Measurements from ENCODE around the gene SYT7. TPM values are rescaled to one million over a fixed set of nuclear protein-coding genes. Genes with fewer than 3 reads are reported as not detected.

Gene SYT7
- total RNA-seq, 4 donors from 2014 or later, result 1.3 to 4.2 (median 1.8) TPM

DNA sequence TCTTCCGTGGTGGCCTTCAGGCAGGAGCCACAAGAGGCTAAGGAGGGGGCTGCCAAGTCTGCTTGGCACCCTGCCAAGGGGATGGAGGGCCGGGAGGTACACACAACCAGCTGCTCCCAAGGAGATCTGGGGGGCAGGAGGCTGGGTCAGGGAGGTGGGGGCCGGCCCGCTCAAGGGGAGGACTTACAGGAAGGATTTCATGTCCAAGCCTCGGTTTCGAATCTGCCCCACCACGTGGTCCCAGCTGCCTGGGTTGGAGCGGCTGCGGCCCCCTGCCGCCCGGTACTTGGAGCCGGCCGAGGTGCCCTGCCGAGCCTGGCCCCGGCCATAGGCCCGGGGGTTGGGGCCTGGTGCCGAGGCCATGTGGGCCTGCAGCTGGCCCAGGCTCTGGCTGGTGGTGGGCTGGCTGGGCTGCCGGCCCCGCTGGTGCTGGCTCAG is 38.8 kb downstream of the SYT7 start:
- H3K9me3 ChIP-seq, result no peaks in the 10 kb centered on the region
- 53% methylated on average over 15 of the region's 19 CpGs for WGBS
- intact Hi-C loops (cut with DNase I), result loop anchor here (10.0 kb wide), 1 partner anchor 83 kb away; no protein-coding TSS in a partner anchor

DNA sequence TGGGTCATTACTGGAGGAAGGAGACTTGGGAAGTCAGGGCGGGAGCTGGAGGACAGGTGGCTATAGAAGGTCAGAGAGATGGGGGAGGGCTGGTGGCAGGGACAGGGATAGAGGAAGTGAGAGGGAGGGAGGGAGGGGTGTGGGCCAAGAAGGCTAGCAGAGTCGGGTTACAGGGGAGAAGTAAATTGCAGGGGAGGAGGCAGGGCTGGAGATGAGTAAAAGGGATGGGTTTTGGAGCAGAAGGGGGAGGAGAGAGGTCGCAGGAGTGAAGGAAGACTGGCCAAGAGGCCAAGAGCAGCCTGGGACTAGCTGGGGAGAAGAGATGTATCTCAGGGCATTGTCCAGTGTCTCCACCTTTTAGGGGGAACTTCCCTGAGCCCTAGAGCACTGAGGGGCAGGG is 39.3 kb downstream of the SYT7 start:
- no peak for DNase-seq (ENCODE audit: extremely low spot score)
- 36% methylated on average over 3 of the region's 3 CpGs for WGBS
- H3K9me3 ChIP-seq, result no peaks in the 10 kb centered on the region
- H3K27me3 ChIP-seq, result peaks cover 0 to 48% (median 10%) of the 10 kb centered on the region in 4 donors
- intact Hi-C loops (cut with DNase I), result loop anchor here (10.0 kb wide), 1 partner anchor 83 kb away; no protein-coding TSS in a partner anchor
- peaks cover 5 to 19% (median 9%) of the 10 kb centered on the region in 4 donors for H3K4me1 ChIP-seq
- TF ChIP-seq, protein P1, sequence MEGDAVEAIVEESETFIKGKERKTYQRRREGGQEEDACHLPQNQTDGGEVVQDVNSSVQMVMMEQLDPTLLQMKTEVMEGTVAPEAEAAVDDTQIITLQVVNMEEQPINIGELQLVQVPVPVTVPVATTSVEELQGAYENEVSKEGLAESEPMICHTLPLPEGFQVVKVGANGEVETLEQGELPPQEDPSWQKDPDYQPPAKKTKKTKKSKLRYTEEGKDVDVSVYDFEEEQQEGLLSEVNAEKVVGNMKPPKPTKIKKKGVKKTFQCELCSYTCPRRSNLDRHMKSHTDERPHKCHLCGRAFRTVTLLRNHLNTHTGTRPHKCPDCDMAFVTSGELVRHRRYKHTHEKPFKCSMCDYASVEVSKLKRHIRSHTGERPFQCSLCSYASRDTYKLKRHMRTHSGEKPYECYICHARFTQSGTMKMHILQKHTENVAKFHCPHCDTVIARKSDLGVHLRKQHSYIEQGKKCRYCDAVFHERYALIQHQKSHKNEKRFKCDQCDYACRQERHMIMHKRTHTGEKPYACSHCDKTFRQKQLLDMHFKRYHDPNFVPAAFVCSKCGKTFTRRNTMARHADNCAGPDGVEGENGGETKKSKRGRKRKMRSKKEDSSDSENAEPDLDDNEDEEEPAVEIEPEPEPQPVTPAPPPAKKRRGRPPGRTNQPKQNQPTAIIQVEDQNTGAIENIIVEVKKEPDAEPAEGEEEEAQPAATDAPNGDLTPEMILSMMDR (IDR thresholded peaks at IDR 0.05), result no peak
- no peak for TF ChIP-seq POLR2AphosphoS5 (IDR thresholded peaks at IDR 0.05)
- H3K36me3 ChIP-seq, result no peaks in the 10 kb centered on the region
- H3K4me3 ChIP-seq, result no peak overlapping the region
- H3K27ac ChIP-seq (replicated peaks in 1 of 4), result no peak overlapping the region

More for the DNA sequence above, 38.8 kb downstream of the SYT7 start:
- TF ChIP-seq POLR2A (IDR thresholded peaks at IDR 0.05; ENCODE audit: low read depth) (no peak), POLR2AphosphoS5 (IDR thresholded peaks at IDR 0.05) (no peak), EP300 (IDR thresholded peaks at IDR 0.05) (no peak)
- TF ChIP-seq, protein P1 (IDR thresholded peaks at IDR 0.05), result no peak
- H3K27ac ChIP-seq (replicated peaks in 1 of 4), result no peak overlapping the region
- DNase-seq (ENCODE audit: extremely low spot score), result no peak
- H3K4me1 ChIP-seq, result peaks cover 5 to 16% (median 9%) of the 10 kb centered on the region in 4 donors
- no peak overlapping the region for H3K4me3 ChIP-seq
- peaks cover 0 to 48% (median 12%) of the 10 kb centered on the region in 4 donors for H3K27me3 ChIP-seq
- H3K36me3 ChIP-seq, result no peaks in the 10 kb centered on the region

DNA sequence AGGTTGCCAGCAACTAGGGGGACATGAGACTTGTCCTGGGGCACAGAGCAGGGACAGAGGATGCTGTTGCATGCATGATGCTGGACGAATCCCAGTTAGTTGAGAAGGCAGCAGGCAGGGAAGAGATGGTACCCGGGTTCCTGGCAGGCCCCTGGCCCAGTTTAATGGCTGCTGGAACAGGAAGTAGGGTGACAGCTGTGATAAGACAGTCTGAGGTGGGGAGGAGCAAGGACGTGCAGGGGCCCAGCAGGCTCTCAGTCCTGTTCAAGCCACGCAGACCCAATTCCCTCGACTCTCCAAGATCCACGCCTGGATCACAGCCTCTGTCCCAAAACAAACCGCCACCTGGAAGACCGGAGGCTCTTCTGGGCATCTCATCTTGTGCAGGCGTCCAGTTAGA is 40.3 kb downstream of the SYT7 start:
- DNase-seq (ENCODE audit: extremely low spot score), result no peak
- no peaks in the 10 kb centered on the region for H3K36me3 ChIP-seq
- no peak overlapping the region for H3K27ac ChIP-seq (replicated peaks in 1 of 4)
- no peaks in the 10 kb centered on the region for H3K9me3 ChIP-seq
- peaks cover 5 to 22% (median 8%) of the 10 kb centered on the region in 4 donors for H3K4me1 ChIP-seq
- H3K27me3 ChIP-seq, result peaks cover 0 to 48% (median 0%) of the 10 kb centered on the region in 4 donors
- no peak overlapping the region for H3K4me3 ChIP-seq
- TF ChIP-seq POLR2A (IDR thresholded peaks at IDR 0.05; ENCODE audit: low read depth), result no peak
- TF ChIP-seq EP300 (IDR thresholded peaks at IDR 0.05), result no peak
- no peak for TF ChIP-seq POLR2AphosphoS5 (IDR thresholded peaks at IDR 0.05)
- TF ChIP-seq, protein P1 (IDR thresholded peaks at IDR 0.05), result no peak
- intact Hi-C loops (cut with DNase I), result loop anchor here (10.0 kb wide), 1 partner anchor 84 kb away; no protein-coding TSS in a partner anchor
- 54% methylated on average over 8 of the region's 9 CpGs for whole genome bisulfite sequencing

DNA sequence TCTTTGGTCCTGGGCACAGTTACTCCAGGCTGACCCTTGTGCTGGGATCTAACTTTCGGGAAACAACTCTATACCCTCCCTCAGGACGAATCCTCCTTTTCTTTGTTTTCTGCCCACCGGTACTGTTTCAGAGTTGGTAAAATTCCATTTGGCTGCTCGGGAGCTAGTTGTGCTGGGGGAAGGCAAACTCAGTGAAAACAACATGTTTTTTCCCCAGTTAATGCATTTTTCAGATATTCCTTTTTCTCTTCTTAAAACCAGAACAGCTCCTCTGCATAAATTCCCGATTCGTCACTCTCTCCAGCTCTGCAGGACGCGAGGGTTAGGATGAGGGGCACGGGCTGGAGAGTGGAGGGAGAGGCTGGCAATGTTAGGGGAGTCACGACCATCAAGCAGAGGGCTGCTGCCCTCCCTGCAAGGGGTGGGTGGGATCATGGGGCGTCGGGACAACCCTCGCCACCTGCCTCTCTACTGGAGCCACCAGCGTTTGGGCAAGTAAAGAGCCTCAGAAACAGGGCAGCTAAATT is 41.0 kb downstream of the SYT7 start:
- intact Hi-C loops (cut with DNase I), result loop anchor here (10.0 kb wide), 1 partner anchor 85 kb away; no protein-coding TSS in a partner anchor
- Histone ChIP-seq H3K9me3 (no peaks in the 10 kb centered on the region), H3K4me1 (peaks cover 5 to 26% (median 8%) of the 10 kb centered on the region in 4 donors), H3K4me3 (no peak overlapping the region), H3K27me3 (peaks cover 0 to 48% (median 0%) of the 10 kb centered on the region in 4 donors), H3K27ac (replicated peaks in 1 of 4) (no peak overlapping the region), H3K36me3 (no peaks in the 10 kb centered on the region)
- DNase-seq (ENCODE audit: extremely low spot score), result no peak
- no peak for TF ChIP-seq EP300 (IDR thresholded peaks at IDR 0.05)
- TF ChIP-seq POLR2A (IDR thresholded peaks at IDR 0.05; ENCODE audit: low read depth), result no peak
- WGBS, result 68% methylated on average over 14 of the region's 14 CpGs

DNA sequence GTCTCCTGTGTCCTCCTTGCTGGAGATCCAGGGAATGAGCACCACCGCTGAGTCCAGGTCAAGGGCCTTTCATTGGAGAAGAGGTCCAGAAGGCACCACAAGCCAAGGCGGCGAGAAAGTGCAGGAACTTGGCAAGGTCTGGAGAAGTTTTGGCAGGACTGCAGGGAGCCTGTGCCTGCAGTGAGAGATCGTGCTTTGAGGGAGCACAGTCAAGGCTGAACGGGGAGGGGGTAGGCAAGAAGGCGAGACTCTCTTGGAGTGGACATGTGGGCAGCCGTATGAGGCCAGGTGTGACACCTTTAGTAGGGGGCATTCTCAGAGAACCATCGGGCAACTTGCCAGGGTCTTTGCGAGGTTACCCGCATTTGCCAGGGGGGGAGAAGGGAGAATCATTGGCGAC is 41.9 kb downstream of the SYT7 start:
- 76% methylated on average over 11 of the region's 11 CpGs for WGBS
- H3K4me1 ChIP-seq, result peaks cover 5 to 29% (median 8%) of the 10 kb centered on the region in 4 donors
- TF ChIP-seq, protein P1 (IDR thresholded peaks at IDR 0.05), result no peak
- TF ChIP-seq POLR2A (IDR thresholded peaks at IDR 0.05; ENCODE audit: low read depth), result no peak
- no peak for TF ChIP-seq EP300 (IDR thresholded peaks at IDR 0.05)
- no peak for TF ChIP-seq POLR2AphosphoS5 (IDR thresholded peaks at IDR 0.05)
- H3K27me3 ChIP-seq, result peaks cover 0 to 49% (median 0%) of the 10 kb centered on the region in 4 donors
- no peaks in the 10 kb centered on the region for H3K9me3 ChIP-seq
- no peaks in the 10 kb centered on the region for H3K36me3 ChIP-seq
- no peak overlapping the region for H3K27ac ChIP-seq (replicated peaks in 1 of 4)
- no peak overlapping the region for H3K4me3 ChIP-seq
- intact Hi-C loops (cut with DNase I), result no loop called here
- DNase-seq (ENCODE audit: extremely low spot score), result no peak

All from esophagus muscularis mucosa (tissue), 4 donors.